ENCODE measurements around the gene SUZ12.

DNA sequence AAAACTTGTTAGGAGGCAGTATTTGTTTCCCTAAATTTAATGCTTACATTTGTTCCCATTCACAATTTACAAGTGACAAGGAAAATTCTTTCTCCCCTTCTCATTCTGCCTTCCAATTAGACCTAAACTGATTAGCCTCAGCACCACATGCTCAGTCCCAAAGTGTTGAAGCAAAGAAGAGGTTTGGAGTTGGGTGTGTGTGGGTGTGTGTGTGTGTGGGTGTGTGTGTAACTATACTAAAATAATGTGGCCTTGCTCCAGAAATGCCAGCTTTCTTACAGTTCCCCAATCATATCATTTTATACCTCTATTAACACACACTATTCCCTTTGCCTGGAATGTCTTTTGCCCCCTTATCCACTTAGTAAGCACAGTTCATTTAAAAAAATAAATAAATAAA, 28.4 kb upstream of the SUZ12 start:
- TF ChIP-seq ZNF114 (tag by site-specific recombination; IDR thresholded peaks at IDR 0.05) (no peak), ZNF140 (tag by site-specific recombination; IDR thresholded peaks at IDR 0.05) (no peak), CTCF (tag by site-specific recombination; IDR thresholded peaks at IDR 0.05) (no peak), KLF9 (tag by site-specific recombination; IDR thresholded peaks at IDR 0.05; ENCODE audit: low read depth) (no peak), GLIS1 (tag by site-specific recombination; IDR thresholded peaks at IDR 0.05) (no peak), YY1 (tag by site-specific recombination; IDR thresholded peaks at IDR 0.05) (no peak), ZNF146 (tag by site-specific recombination; IDR thresholded peaks at IDR 0.05) (no peak), ZSCAN30 (tag by site-specific recombination; IDR thresholded peaks at IDR 0.05) (no peak), ZNF513 (tag by site-specific recombination; IDR thresholded peaks at IDR 0.05) (no peak), ZBTB26 (tag by site-specific recombination; optimal IDR thresholded peaks at IDR 0.05) (no peak), HIC1 (tag by site-specific recombination; IDR thresholded peaks at IDR 0.05) (no peak), REST (tag by site-specific recombination; IDR thresholded peaks at IDR 0.05) (no peak), KLF16 (tag by site-specific recombination; IDR thresholded peaks at IDR 0.05) (no peak), MZF1 (tag by site-specific recombination; IDR thresholded peaks at IDR 0.05; ENCODE audit: borderline replicate concordance) (no peak)
